OCI-LY3 (cell line): ENCODE results near the gene SLC25A5.

Experiments used
- CTCF ChIP-seq: fragments of 200-600, 300-600 bp; sonication (generic); IDR thresholded peaks from 2 replicates; pipeline ENCODE4 v1.5.1; 2014; ENCODE audit warnings: antibody characterized with exemption, low read length, low read depth
- EZH2phosphoT487 ChIP-seq: fragments of 200-600 bp; shearing (Covaris generic); IDR thresholded peaks from 2 replicates; pipeline ENCODE4 v1.6.1; 2018; ENCODE audit warnings: antibody characterized with exemption, mixed run types, low read depth

- TF ChIP-seq CTCF, result no peak
- no peak for TF ChIP-seq EZH2phosphoT487
Observed at GRCh38 chrX:119465555-119465954, 2.7 kb upstream of the SLC25A5 start.
